Body of pancreas (tissue), 4 donors: ENCODE results near the gene TRIM24.

Experiments used
- CTCF ChIP-seq, 7 experiments: fragments of 450-650 bp in 4 of 7; fragments of 200-600 bp in 3 of 7; sonication (generic) in 3 of 7; IDR thresholded peaks; one replicate each; pipeline ENCODE4 v1.5.1; 2016 to 2019; ENCODE audit warnings: antibody characterized with exemption in 7 of 7
- POLR2A ChIP-seq, 3 donors: fragments of 450-650 bp; IDR thresholded peaks; one replicate each; pipeline ENCODE4 v1.6.1; 2016; ENCODE audit warnings: antibody characterized with exemption in 3 of 3, mild to moderate bottlenecking in 2 of 3

GRCh38 chr7:138493535-138493934 is 33.5 kb downstream of the TRIM24 start:
- TF ChIP-seq POLR2A (IDR thresholded peaks at IDR 0.05) (no peak), CTCF (IDR thresholded peaks at IDR 0.05) (no peak)
